Adipocyte (in vitro differentiated cells): Measurements from ENCODE around the gene CARD11.

ENCODE experiments used
- DNase-seq: peaks from one replicate; pipeline ENCODE4 v3.0.0-alpha.2; 2015; ENCODE audit warnings: low read depth
- H3K27me3 ChIP-seq: replicated peaks from 2 replicates; pipeline ENCODE4 v1.7.0; 2013; ENCODE audit warnings: mild to moderate bottlenecking, low read length, moderate library complexity; ENCODE audit not compliant: control insufficient read depth, insufficient read depth
- H3K36me3 ChIP-seq: 2 replicates; pipeline ENCODE4 v1.7.0; 2013; ENCODE audit warnings: low read length, mild to moderate bottlenecking, moderate library complexity; ENCODE audit not compliant: control insufficient read depth, insufficient read depth, severe bottlenecking
- H3K4me1 ChIP-seq: 2 replicates; pipeline ENCODE4 v1.7.0; 2013; ENCODE audit warnings: mild to moderate bottlenecking, low read length, moderate library complexity; ENCODE audit not compliant: control insufficient read depth, insufficient read depth
- H3K4me3 ChIP-seq: 2 replicates; pipeline ENCODE4 v1.7.0; 2013; ENCODE audit warnings: mild to moderate bottlenecking, low read length, moderate library complexity
- H3K9ac ChIP-seq: 2 replicates; pipeline ENCODE4 v1.7.0; 2013; ENCODE audit warnings: mild to moderate bottlenecking, low read length, moderate library complexity
- H3K9me3 ChIP-seq: 2 replicates; pipeline ENCODE4 v1.7.0; 2013; ENCODE audit warnings: mild to moderate bottlenecking, low read length, moderate library complexity; ENCODE audit not compliant: control insufficient read depth

The CARD11 gene

GRCh38 chr7:2952316-2952715 lies 91.4 kb downstream of the CARD11 start:
- Histone ChIP-seq H3K36me3 (no peaks in the 10 kb centered on the region), H3K9me3 (peaks cover 7% of the 10 kb centered on the region), H3K9ac (no peak overlapping the region), H3K4me3 (no peak overlapping the region), H3K4me1 (no peaks in the 10 kb centered on the region), H3K27me3 (peaks cover 3% of the 10 kb centered on the region)
- DNase-seq: no peak

GRCh38 chr7:2950578-2950977 lies 93.1 kb downstream of the CARD11 start:
- H3K9me3 ChIP-seq: peaks cover 7% of the 10 kb centered on the region
- no peak for DNase-seq
- no peak overlapping the region for H3K4me3 ChIP-seq
- H3K4me1 ChIP-seq: no peaks in the 10 kb centered on the region
- no peaks in the 10 kb centered on the region for H3K36me3 ChIP-seq
- peaks cover 3% of the 10 kb centered on the region for H3K27me3 ChIP-seq
- H3K9ac ChIP-seq: no peak overlapping the region

GRCh38 chr7:2948749-2949148 lies 94.9 kb downstream of the CARD11 start:
- DNase-seq: no peak
- Histone ChIP-seq H3K27me3 (peaks cover 3% of the 10 kb centered on the region), H3K36me3 (no peaks in the 10 kb centered on the region), H3K4me3 (no peak overlapping the region), H3K9me3 (peaks cover 7% of the 10 kb centered on the region), H3K9ac (no peak overlapping the region), H3K4me1 (no peaks in the 10 kb centered on the region)

- H3K9me3 ChIP-seq: peaks cover 7% of the 10 kb centered on the region
- no peaks in the 10 kb centered on the region for H3K36me3 ChIP-seq
- H3K27me3 ChIP-seq: peaks cover 3% of the 10 kb centered on the region
- H3K4me3 ChIP-seq: no peak overlapping the region
- no peaks in the 10 kb centered on the region for H3K4me1 ChIP-seq
- H3K9ac ChIP-seq: no peak overlapping the region
- DNase-seq: no peak
These were observed 96.4 kb downstream of the CARD11 start for GRCh38 chr7:2947058-2947780.

- Histone ChIP-seq H3K4me3 (no peak overlapping the region), H3K36me3 (no peaks in the 10 kb centered on the region), H3K9me3 (peaks cover 7% of the 10 kb centered on the region), H3K4me1 (no peaks in the 10 kb centered on the region), H3K27me3 (peaks cover 9% of the 10 kb centered on the region), H3K9ac (no peak overlapping the region)
- DNase-seq: no peak
These were observed 98.5 kb downstream of the CARD11 start for GRCh38 chr7:2945171-2945570.

GRCh38 chr7:2944739-2945138 lies 98.9 kb downstream of the CARD11 start:
- H3K4me3 ChIP-seq: no peak overlapping the region
- peaks cover 13% of the 10 kb centered on the region for H3K27me3 ChIP-seq

GRCh38 chr7:2943851-2944601 lies 99.6 kb downstream of the CARD11 start:
- no peak overlapping the region for H3K9ac ChIP-seq
- peaks cover 1% of the 10 kb centered on the region for H3K9me3 ChIP-seq
- H3K36me3 ChIP-seq: no peaks in the 10 kb centered on the region
- no peak for DNase-seq
- H3K27me3 ChIP-seq: peaks cover 14% of the 10 kb centered on the region
- no peak overlapping the region for H3K4me3 ChIP-seq
- no peaks in the 10 kb centered on the region for H3K4me1 ChIP-seq

More at GRCh38 chr7:2944739-2945138, 98.9 kb downstream of the CARD11 start:
- DNase-seq: no peak
- no peaks in the 10 kb centered on the region for H3K4me1 ChIP-seq
- no peak overlapping the region for H3K9ac ChIP-seq
- no peaks in the 10 kb centered on the region for H3K36me3 ChIP-seq
- H3K9me3 ChIP-seq: peaks cover 7% of the 10 kb centered on the region

- Histone ChIP-seq H3K9me3 (no peaks in the 10 kb centered on the region), H3K9ac (no peak overlapping the region), H3K36me3 (no peaks in the 10 kb centered on the region), H3K27me3 (peaks cover 24% of the 10 kb centered on the region), H3K4me3 (no peak overlapping the region), H3K4me1 (no peaks in the 10 kb centered on the region)
- no peak for DNase-seq
These were observed 102.3 kb downstream of the CARD11 start for GRCh38 chr7:2941216-2941859.

GRCh38 chr7:2940466-2940865 lies 103.2 kb downstream of the CARD11 start:
- Histone ChIP-seq H3K27me3 (peaks cover 24% of the 10 kb centered on the region), H3K4me3 (no peak overlapping the region), H3K4me1 (no peaks in the 10 kb centered on the region), H3K9me3 (no peaks in the 10 kb centered on the region), H3K36me3 (no peaks in the 10 kb centered on the region), H3K9ac (no peak overlapping the region)
- DNase-seq: no peak

- Histone ChIP-seq H3K36me3 (no peaks in the 10 kb centered on the region), H3K9ac (no peak overlapping the region), H3K4me1 (no peaks in the 10 kb centered on the region), H3K9me3 (no peaks in the 10 kb centered on the region), H3K27me3 (peaks cover 24% of the 10 kb centered on the region), H3K4me3 (no peak overlapping the region)
- DNase-seq: no peak
These were observed 104.3 kb downstream of the CARD11 start for GRCh38 chr7:2939193-2939885.
